ENCODE results near the gene ZFYVE28. TPM values are rescaled to one million over a fixed set of nuclear protein-coding genes. Genes with fewer than 3 reads are reported as not detected.

The ZFYVE28 gene
- polyA plus RNA-seq, 1 of the 3 experiments (the other 2 are of a cell fraction), result 3.2 TPM

GRCh38 chr4:2303686-2304320, 114.6 kb downstream of the ZFYVE28 start:
- DNase-seq, result no peak
- WGBS (ENCODE audit: low lambda C conversion rate), result 93% methylated on average over 19 of the region's 31 CpGs
- CTCF ChIA-PET, result no interaction called here

DNA sequence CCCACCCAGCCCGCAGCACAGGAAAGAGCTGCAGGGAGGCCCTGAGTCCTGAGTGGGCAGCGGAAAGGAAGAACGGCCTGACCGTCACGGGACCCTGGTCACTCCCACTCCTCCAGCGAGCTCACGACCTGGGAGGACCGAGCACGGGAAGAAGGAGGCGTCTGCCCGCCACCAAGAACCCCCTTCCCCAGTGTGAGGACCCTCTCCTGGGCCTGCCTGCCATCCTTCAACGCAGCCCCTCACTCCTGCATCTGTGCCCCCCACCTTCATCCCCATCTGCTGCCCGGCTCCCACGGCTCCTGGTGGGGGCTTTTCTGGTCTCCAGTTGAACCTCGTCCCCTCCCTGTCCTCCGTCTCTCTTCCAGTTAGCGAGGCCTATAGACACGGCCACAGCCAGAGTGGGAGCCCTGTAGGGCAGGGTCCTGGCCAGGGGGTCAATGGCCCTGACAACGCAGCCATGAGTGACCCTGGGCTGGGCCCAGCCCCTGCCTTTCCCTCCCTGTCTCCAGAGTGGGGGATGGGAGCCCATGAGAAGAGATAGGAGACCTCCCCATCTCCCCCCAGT, 115.2 kb downstream of the ZFYVE28 start:
- H2AFZ ChIP-seq (ENCODE audit: low read depth), result no peak overlapping the region
- ChIA-PET POLR2A (no interaction called here), CTCF (no interaction called here)
- H3K9ac ChIP-seq, result no peak overlapping the region
- no peak for TF ChIP-seq RFX5 (IDR thresholded peaks at IDR 0.05; ENCODE audit: low read length)
- no peak for TF ChIP-seq YY1 (IDR thresholded peaks at IDR 0.05; ENCODE audit: low read depth)
- no peak for TF ChIP-seq POLR2AphosphoS5 (IDR thresholded peaks at IDR 0.05; ENCODE audit: low read depth, low read length)
- no peak for TF ChIP-seq TCF12 (IDR thresholded peaks at IDR 0.05)
- TF ChIP-seq, protein P1, sequence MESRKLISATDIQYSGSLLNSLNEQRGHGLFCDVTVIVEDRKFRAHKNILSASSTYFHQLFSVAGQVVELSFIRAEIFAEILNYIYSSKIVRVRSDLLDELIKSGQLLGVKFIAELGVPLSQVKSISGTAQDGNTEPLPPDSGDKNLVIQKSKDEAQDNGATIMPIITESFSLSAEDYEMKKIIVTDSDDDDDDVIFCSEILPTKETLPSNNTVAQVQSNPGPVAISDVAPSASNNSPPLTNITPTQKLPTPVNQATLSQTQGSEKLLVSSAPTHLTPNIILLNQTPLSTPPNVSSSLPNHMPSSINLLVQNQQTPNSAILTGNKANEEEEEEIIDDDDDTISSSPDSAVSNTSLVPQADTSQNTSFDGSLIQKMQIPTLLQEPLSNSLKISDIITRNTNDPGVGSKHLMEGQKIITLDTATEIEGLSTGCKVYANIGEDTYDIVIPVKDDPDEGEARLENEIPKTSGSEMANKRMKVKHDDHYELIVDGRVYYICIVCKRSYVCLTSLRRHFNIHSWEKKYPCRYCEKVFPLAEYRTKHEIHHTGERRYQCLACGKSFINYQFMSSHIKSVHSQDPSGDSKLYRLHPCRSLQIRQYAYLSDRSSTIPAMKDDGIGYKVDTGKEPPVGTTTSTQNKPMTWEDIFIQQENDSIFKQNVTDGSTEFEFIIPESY (IDR thresholded peaks at IDR 0.05; ENCODE audit: borderline replicate concordance, low read depth), result no peak
- no peak for TF ChIP-seq NRF1 (IDR thresholded peaks at IDR 0.05; ENCODE audit: low read depth, low read length)
- TF ChIP-seq GABPA (IDR thresholded peaks at IDR 0.05; ENCODE audit: low read depth), result no peak
- TF ChIP-seq, protein P2, sequence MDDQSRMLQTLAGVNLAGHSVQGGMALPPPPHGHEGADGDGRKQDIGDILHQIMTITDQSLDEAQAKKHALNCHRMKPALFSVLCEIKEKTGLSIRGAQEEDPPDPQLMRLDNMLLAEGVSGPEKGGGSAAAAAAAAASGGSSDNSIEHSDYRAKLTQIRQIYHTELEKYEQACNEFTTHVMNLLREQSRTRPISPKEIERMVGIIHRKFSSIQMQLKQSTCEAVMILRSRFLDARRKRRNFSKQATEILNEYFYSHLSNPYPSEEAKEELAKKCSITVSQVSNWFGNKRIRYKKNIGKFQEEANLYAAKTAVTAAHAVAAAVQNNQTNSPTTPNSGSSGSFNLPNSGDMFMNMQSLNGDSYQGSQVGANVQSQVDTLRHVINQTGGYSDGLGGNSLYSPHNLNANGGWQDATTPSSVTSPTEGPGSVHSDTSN (IDR thresholded peaks at IDR 0.05), result no peak
- no peak for TF ChIP-seq RXRA (IDR thresholded peaks at IDR 0.05; ENCODE audit: borderline replicate concordance, low read depth)
- no peak for TF ChIP-seq EZH2phosphoT487 (IDR thresholded peaks at IDR 0.05; ENCODE audit: borderline replicate concordance, low read depth)
- TF ChIP-seq NFIC (IDR thresholded peaks at IDR 0.05; ENCODE audit: borderline replicate concordance), result no peak
- no peak for TF ChIP-seq RAD21 (IDR thresholded peaks at IDR 0.05; ENCODE audit: low read length)
- TF ChIP-seq SMC3 (IDR thresholded peaks at IDR 0.05; ENCODE audit: low read depth, low read length), result no peak
- TF ChIP-seq TEAD4 (IDR thresholded peaks at IDR 0.05; ENCODE audit: borderline replicate concordance, insufficient read depth), result no peak
- TF ChIP-seq, protein P3, sequence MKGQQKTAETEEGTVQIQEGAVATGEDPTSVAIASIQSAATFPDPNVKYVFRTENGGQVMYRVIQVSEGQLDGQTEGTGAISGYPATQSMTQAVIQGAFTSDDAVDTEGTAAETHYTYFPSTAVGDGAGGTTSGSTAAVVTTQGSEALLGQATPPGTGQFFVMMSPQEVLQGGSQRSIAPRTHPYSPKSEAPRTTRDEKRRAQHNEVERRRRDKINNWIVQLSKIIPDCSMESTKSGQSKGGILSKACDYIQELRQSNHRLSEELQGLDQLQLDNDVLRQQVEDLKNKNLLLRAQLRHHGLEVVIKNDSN (IDR thresholded peaks at IDR 0.05; ENCODE audit: borderline replicate concordance, low read depth), result no peak
- no peak for TF ChIP-seq MXI1 (IDR thresholded peaks at IDR 0.05; ENCODE audit: low read depth, low read length)
- H3K9me3 ChIP-seq, result no peaks in the 10 kb centered on the region
- no peaks in the 10 kb centered on the region for H3K79me2 ChIP-seq (ENCODE audit: insufficient read depth)
- H3K4me1 ChIP-seq (ENCODE audit: control insufficient read depth in 1 of 2, insufficient read depth in 2 of 2, low read depth in 1 of 2, low read length in 1 of 2), result peaks cover 0 to 10% of the 10 kb centered on the region in 2 experiments; a peak in 1 of 4 replicates
- H3K27ac ChIP-seq (ENCODE audit: low read depth in 2 of 2, low read length in 1 of 2), result no peak overlapping the region
- WGBS (ENCODE audit: low lambda C conversion rate), result 83% methylated on average over 14 of the region's 19 CpGs
- H3K9me2 ChIP-seq, result no peaks in the 10 kb centered on the region
- no peaks in the 10 kb centered on the region for H3K36me3 ChIP-seq (replicated peaks in 1 of 2; ENCODE audit: control insufficient read depth in 1 of 2, insufficient read depth in 2 of 2, low read length in 1 of 2)
- H4K20me1 ChIP-seq (ENCODE audit: insufficient read depth), result no peaks in the 10 kb centered on the region
- H3K4me3 ChIP-seq (ENCODE audit: low read depth in 2 of 2, low read length in 1 of 2), result no peak overlapping the region
- no peak for DNase-seq
- H3K4me2 ChIP-seq, result no peak overlapping the region
- H3K27me3 ChIP-seq (ENCODE audit: insufficient read depth), result no peaks in the 10 kb centered on the region
- H3F3A ChIP-seq (replicated peaks; ENCODE audit: insufficient read depth), result no peaks in the 10 kb centered on the region

More at GRCh38 chr4:2303686-2304320, 114.6 kb downstream of the ZFYVE28 start:
- POLR2A ChIA-PET, result no interaction called here
- H4K20me1 ChIP-seq (ENCODE audit: insufficient read depth), result no peaks in the 10 kb centered on the region
- no peaks in the 10 kb centered on the region for H3F3A ChIP-seq (replicated peaks; ENCODE audit: insufficient read depth)
- no peak overlapping the region for H3K27ac ChIP-seq (ENCODE audit: low read depth in 2 of 2, low read length in 1 of 2)
- no peak overlapping the region for H3K4me3 ChIP-seq (ENCODE audit: low read depth in 2 of 2, low read length in 1 of 2)
- no peak overlapping the region for H3K9ac ChIP-seq
- no peak overlapping the region for H3K4me2 ChIP-seq
- H3K36me3 ChIP-seq (replicated peaks in 1 of 2; ENCODE audit: control insufficient read depth in 1 of 2, insufficient read depth in 2 of 2, low read length in 1 of 2), result no peaks in the 10 kb centered on the region
- TF ChIP-seq, protein P2 (IDR thresholded peaks at IDR 0.05), result no peak
- no peaks in the 10 kb centered on the region for H3K27me3 ChIP-seq (ENCODE audit: insufficient read depth)
- H3K9me3 ChIP-seq, result no peaks in the 10 kb centered on the region
- no peak overlapping the region for H2AFZ ChIP-seq (ENCODE audit: low read depth)
- no peaks in the 10 kb centered on the region for H3K9me2 ChIP-seq
- peaks cover 0 to 4% of the 10 kb centered on the region in 2 experiments; a peak in 1 of 4 replicates for H3K4me1 ChIP-seq (ENCODE audit: control insufficient read depth in 1 of 2, insufficient read depth in 2 of 2, low read depth in 1 of 2, low read length in 1 of 2)
- no peaks in the 10 kb centered on the region for H3K79me2 ChIP-seq (ENCODE audit: insufficient read depth)

All from SK-N-SH (cell line).